Nucleus accumbens (tissue), 56 donors: Measurements from ENCODE around the gene PDLIM5.
"Not testable (repeated sequence)": the region's sequence is repeated elsewhere in the genome, so short reads cannot be mapped to it uniquely, and the experiment has no call there.

Experiments
- DNase-seq, 56 donors: peaks; one replicate each; lab custom pipeline; 2025; lab: John Stamatoyannopoulos, UW

PDLIM5 gene

GRCh38 chr4:94639298-94639697 is 187.6 kb downstream of the PDLIM5 start:
- DNase-seq: no peak

- peak in 3 of 56 donors; percentile 2 to 5 (median 4) for DNase-seq
Observed at GRCh38 chr4:94640151-94640550, 188.4 kb downstream of the PDLIM5 start.

GRCh38 chr4:94641702-94642560 is 190.2 kb downstream of the PDLIM5 start:
- DNase-seq: no peak

GRCh38 chr4:94642561-94642866 is 190.8 kb downstream of the PDLIM5 start:
- DNase-seq: no peak

GRCh38 chr4:94648699-94649098 is 197.0 kb downstream of the PDLIM5 start:
- DNase-seq: no peak

GRCh38 chr4:94649381-94650133 is 197.8 kb downstream of the PDLIM5 start:
- no peak for DNase-seq

- DNase-seq: no peak
Observed at GRCh38 chr4:94650134-94650495, 198.4 kb downstream of the PDLIM5 start.

GRCh38 chr4:94650690-94651089 is 198.9 kb downstream of the PDLIM5 start:
- DNase-seq: no peak

- no peak for DNase-seq
Observed at GRCh38 chr4:94653095-94653649, 201.4 kb downstream of the PDLIM5 start.

- DNase-seq: peak in 5 of 56 donors; percentile 1 to 23 (median 5)
Observed at GRCh38 chr4:94653984-94654609, 202.4 kb downstream of the PDLIM5 start.

GRCh38 chr4:94654714-94655113 is 203.0 kb downstream of the PDLIM5 start:
- no peak for DNase-seq

- no peak for DNase-seq
Observed at GRCh38 chr4:94660614-94661013, 208.9 kb downstream of the PDLIM5 start.

- DNase-seq: not testable (repeated sequence)
Observed at GRCh38 chr4:94665021-94665420, 213.3 kb downstream of the PDLIM5 start.

- no peak for DNase-seq
Observed at GRCh38 chr4:94665500-94666404, 214.0 kb downstream of the PDLIM5 start.

- no peak for DNase-seq
Observed at GRCh38 chr4:94668724-94669123, 217.0 kb downstream of the PDLIM5 start.

GRCh38 chr4:94669672-94670664 is 218.2 kb downstream of the PDLIM5 start:
- no peak for DNase-seq

GRCh38 chr4:94671113-94671512 is 219.4 kb downstream of the PDLIM5 start:
- DNase-seq: no peak

GRCh38 chr4:94673961-94674360 is 222.2 kb downstream of the PDLIM5 start:
- DNase-seq: no peak

- DNase-seq: no peak
Observed at GRCh38 chr4:94676970-94677369, 225.2 kb downstream of the PDLIM5 start.
